ENCODE results near the gene AFF3. TPM values are rescaled to one million over a fixed set of nuclear protein-coding genes. Genes with fewer than 3 reads are reported as not detected.
A peak's percentile ranks its signal among the peaks of the same experiment; 100 is the strongest.

AFF3 gene
- total and polyA plus RNA-seq, 8 donors: 1.4 to 78.8 (median 14.7) TPM

GRCh38 chr2:99561804-99562203, 580.6 kb downstream of the AFF3 start:
- no peaks in the 10 kb centered on the region for H3K27me3 ChIP-seq
- intact Hi-C loops (cut with DNase I; ENCODE audit: low total_unique reads): loop anchor here (5.0 kb wide), 1 partner anchor 685 kb away; no protein-coding TSS in a partner anchor
- H3K4me3 ChIP-seq: no peak overlapping the region
- H3K9me3 ChIP-seq: no peaks in the 10 kb centered on the region
- no peak for DNase-seq
- H3K36me3 ChIP-seq: peaks cover 0 to 28% (median 4%) of the 10 kb centered on the region in 4 donors
- H3K4me1 ChIP-seq: peaks cover 0 to 7% (median 3%) of the 10 kb centered on the region in 4 donors
- no peak for TF ChIP-seq POLR2AphosphoS5 (IDR thresholded peaks at IDR 0.05)
- no peak for TF ChIP-seq POLR2A (IDR thresholded peaks at IDR 0.05)
- TF ChIP-seq CTCF (IDR thresholded peaks at IDR 0.05): no peak
- WGBS, 5 donors: 79 to 90% (median 86%) methylated on average over 3 of the region's 3 CpGs
- no peak overlapping the region for H3K27ac ChIP-seq

GRCh38 chr2:99559075-99559662, 583.2 kb downstream of the AFF3 start:
- Histone ChIP-seq H3K9me3 (no peaks in the 10 kb centered on the region), H3K4me3 (no peak overlapping the region), H3K36me3 (peaks cover 0 to 38% (median 10%) of the 10 kb centered on the region in 4 donors), H3K4me1 (peaks cover 0 to 7% (median 3%) of the 10 kb centered on the region in 4 donors), H3K27me3 (no peaks in the 10 kb centered on the region), H3K27ac (no peak overlapping the region)
- 4 to 6% (median 5%) methylated on average over 17 of the region's 17 CpGs for WGBS, 5 donors
- TF ChIP-seq CTCF (IDR thresholded peaks at IDR 0.05) (peak in 6 of 7 experiments; percentile 58 to 99 (median 95)), POLR2AphosphoS5 (IDR thresholded peaks at IDR 0.05) (no peak)
- intact Hi-C loops (cut with DNase I; ENCODE audit: low total_unique reads): no loop called here
- peak; percentile 88 to 91 for DNase-seq

GRCh38 chr2:99555404-99555803, 587.0 kb downstream of the AFF3 start:
- H3K4me1 ChIP-seq: peaks cover 0 to 7% (median 3%) of the 10 kb centered on the region in 4 donors
- H3K9me3 ChIP-seq: no peaks in the 10 kb centered on the region
- no peak overlapping the region for H3K4me3 ChIP-seq
- H3K36me3 ChIP-seq: peaks cover 0 to 75% (median 26%) of the 10 kb centered on the region in 4 donors
- DNase-seq: no peak
- no peaks in the 10 kb centered on the region for H3K27me3 ChIP-seq
- no peak overlapping the region for H3K27ac ChIP-seq
- TF ChIP-seq CTCF (IDR thresholded peaks at IDR 0.05) (no peak), POLR2AphosphoS5 (IDR thresholded peaks at IDR 0.05) (no peak), EP300 (IDR thresholded peaks at IDR 0.05) (no peak), POLR2A (IDR thresholded peaks at IDR 0.05) (no peak)
- whole genome bisulfite sequencing, 5 donors: 84 to 96% (median 87%) methylated on average over 2 of the region's 2 CpGs
- intact Hi-C loops (cut with DNase I; ENCODE audit: low total_unique reads): no loop called here

- intact Hi-C loops (cut with DNase I; ENCODE audit: low total_unique reads): no loop called here
- H3K36me3 ChIP-seq: peaks cover 0 to 80% (median 30%) of the 10 kb centered on the region in 4 donors
- WGBS, 5 donors: 71 to 80% (median 78%) methylated on average over 3 of the region's 3 CpGs
These were observed 587.5 kb downstream of the AFF3 start for GRCh38 chr2:99554871-99555270.

More at GRCh38 chr2:99554871-99555270, 587.5 kb downstream of the AFF3 start:
- TF ChIP-seq POLR2AphosphoS5 (IDR thresholded peaks at IDR 0.05) (no peak), EP300 (IDR thresholded peaks at IDR 0.05) (no peak), CTCF (IDR thresholded peaks at IDR 0.05) (no peak), POLR2A (IDR thresholded peaks at IDR 0.05) (no peak)
- H3K27me3 ChIP-seq: no peaks in the 10 kb centered on the region
- no peak for DNase-seq
- peaks cover 0 to 7% (median 3%) of the 10 kb centered on the region in 4 donors for H3K4me1 ChIP-seq
- no peaks in the 10 kb centered on the region for H3K9me3 ChIP-seq
- H3K4me3 ChIP-seq: no peak overlapping the region
- no peak overlapping the region for H3K27ac ChIP-seq

Data from stomach (tissue), 9 donors.